Endothelial cell of coronary artery (primary cell): ENCODE data around the gene LRP8. TPM values are rescaled to one million over a fixed set of nuclear protein-coding genes. Genes with fewer than 3 reads are reported as not detected.

Source experiments
- total RNA-seq: library from RNA; depleted of rRNA; stranded (reverse); fragments of >200 nt; gene quantifications from 2 replicates; pipeline ENCODE4 v1.2.3, GENCODE V29; 2014

LRP8 gene
- 18.5 and 26.6 TPM in 2 replicates for total RNA-seq

DNA sequence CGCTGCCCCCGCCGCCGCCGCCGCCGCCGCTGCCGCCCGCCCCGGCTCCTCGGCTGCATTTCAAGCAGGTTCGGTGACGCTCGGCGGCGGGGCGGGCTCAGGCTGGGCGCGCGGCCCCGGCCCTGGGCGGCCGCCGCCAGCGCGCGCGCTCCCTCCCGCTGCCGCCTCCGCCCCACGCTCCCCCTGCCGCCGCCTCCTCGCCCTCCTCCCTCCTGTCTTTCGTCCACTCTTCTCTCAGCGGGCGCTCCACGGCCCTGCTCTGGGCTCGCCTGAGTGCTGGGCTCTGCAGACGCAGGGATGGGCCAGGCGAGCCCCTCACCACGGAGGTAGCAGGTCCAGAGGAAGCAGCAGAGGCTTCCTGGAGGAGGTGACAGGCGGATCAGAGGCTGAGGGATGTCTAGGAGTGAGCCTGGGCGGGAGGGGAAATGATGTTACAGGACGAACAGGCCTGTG is at the start of gene LRP8:
Gene LRP8 (minus strand): TSS at position 62 of the 453 bp plus-strand sequence. CDS start 158 bp downstream, outside the sequence.

DNA sequence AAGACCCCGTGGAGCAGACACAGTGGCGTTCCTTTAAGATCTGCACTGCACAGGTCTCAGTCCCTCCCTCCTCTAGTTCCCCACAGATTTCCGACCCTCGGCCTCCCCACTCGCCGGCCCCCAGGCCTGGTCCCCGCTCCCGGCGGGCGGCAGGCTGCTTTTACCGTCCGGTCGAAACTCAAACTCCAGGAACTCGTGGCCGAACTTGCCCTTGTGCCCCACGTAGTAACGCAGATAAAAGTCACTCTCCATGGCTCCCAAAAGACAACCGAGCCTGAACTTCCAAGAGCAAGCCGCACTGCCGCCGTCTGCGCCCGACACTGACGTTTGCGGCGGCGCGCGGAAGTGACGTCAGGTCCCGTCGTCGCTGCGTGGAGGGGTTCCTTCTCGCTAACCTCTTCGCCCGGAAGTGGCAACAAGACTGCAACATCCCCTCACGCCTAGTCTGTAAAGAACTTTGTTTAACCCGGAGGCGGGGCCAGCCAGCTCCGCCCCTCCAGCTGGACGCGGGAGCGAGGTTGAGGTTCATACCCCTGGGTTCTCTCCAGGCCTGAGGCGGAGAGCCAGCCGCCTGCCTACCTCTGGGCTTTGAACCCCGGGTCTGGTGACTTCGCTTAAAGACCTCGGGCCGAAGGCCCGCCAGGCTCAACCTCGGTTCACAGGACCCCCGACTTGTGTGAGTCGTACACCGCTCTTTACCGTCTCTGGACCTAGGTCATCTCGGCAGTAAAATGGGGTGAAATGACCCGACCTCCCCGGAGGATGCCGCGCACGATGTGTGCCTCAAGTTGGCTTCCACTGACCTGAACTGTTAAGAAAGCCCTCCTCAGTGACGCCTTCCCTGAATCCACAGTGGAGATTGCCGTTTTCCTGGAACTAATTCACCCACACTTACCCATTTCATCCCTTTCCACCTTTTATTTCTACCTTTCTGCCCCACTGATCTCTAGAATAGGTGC is 89.4 kb downstream of the LRP8 start, which contains the start of gene MAGOH:
Gene MAGOH (minus strand): TSS at position 322 of the 959 bp plus-strand sequence. CDS start 70 bp downstream, at position 252.

DNA sequence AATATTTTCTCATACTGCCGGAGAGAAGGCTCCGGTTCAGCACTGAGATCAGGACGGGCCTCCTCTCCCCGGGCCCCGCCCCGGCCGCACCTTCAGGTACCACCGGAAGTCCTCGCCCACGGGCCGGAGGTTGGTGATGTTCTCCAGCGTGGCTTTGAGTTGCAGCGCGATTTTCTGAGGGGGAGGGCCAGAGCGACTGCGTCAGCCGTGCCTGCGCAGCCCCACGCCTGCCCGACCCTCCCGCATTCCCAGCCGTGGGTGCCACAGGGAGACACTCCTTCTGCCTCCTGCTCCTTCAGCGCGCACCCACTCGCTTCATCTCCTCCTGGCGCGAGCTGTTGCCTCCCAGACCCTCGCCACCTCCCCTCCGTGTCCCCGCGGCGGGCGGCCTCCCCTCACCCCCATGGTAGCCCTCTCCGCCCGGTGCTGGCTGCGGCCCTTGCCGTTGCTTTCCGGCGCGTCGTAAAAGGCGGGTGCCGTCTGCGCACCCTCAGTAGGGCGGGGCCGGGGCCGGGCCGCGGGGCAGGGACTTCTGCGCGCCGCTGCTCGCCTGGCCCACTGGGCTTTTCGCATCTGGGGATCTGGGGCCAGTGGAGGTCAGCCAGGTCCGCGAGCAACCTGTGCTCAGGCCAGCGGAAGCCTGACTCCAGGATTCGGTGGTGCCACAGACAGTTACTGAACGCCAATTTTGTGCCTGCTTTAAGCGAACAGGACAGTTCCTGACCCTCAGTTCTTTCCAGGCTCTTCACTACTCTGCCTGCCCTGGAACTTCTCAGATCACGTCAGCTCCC is 107.5 kb downstream of the LRP8 start, which contains the start of gene CZIB:
Gene CZIB (minus strand): TSS at position 464 of the 791 bp plus-strand sequence. CDS start 59 bp downstream, at position 405.

DNA sequence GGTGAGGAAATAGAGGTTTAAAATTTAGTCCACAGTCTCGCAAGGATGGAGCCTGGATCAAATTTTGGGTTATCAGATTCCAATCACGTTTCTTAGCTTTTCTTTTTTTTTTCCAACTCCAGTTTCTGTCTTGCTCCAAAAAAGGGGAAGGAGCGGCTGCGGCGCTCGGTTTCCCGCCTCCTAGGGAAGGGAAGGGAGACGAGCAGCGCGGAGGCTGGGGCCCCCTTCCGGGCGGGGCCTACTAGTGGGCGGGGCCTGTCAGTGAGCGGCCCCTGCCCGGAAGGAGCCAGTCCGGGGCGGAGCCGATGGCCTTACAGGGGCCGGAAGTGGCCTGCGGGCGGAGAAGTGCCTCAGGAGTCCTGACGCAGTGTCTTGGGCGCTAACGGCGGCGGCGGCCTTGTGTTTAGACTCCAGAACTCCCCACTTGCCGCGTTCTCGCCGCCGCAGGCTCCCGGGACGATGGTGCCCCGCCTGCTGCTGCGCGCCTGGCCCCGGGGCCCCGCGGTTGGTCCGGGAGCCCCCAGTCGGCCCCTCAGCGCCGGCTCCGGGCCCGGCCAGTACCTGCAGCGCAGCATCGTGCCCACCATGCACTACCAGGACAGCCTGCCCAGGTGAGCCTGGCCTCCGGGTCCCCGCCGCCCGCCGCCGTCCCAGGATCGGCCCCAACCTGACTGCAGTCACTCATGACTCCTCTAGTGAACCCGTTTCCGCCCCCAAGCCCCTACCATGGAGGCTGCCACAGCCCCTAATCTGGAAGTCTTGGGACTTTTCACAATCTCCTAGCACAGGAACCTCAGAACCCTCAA is 131.2 kb downstream of the LRP8 start, which contains the start of gene CPT2:
Gene CPT2 (plus strand): TSS at position 340 of the 806 bp plus-strand sequence. CDS start 120 bp downstream, at position 460.

Other genes with a start within 250 kb of the LRP8 start
- 0.09 TPM in 1 of 2 replicates, not detected in the other for gene SLC1A7, start 185.4 kb downstream of the LRP8 start, total RNA-seq
- gene CPT2, start 131.2 kb downstream of the LRP8 start, total RNA-seq, result 6.9 and 7.1 TPM in 2 replicates
- gene CZIB, start 107.4 kb downstream of the LRP8 start, total RNA-seq, result 40.3 and 47.2 TPM in 2 replicates
- 56.1 and 76.9 TPM in 2 replicates for gene MAGOH, start 89.6 kb downstream of the LRP8 start, total RNA-seq
- not detected in 2 replicates for gene DMRTB1, start 131.3 kb upstream of the LRP8 start, total RNA-seq